GM19238 (cell line): Measurements from ENCODE around the gene PRPF18.

ENCODE experiments used
- DNase-seq: peaks from one replicate; pipeline ENCODE4 v3.0.0; 2011; ENCODE audit warnings: low spot score; ENCODE audit not compliant: insufficient read length

Gene PRPF18

DNA sequence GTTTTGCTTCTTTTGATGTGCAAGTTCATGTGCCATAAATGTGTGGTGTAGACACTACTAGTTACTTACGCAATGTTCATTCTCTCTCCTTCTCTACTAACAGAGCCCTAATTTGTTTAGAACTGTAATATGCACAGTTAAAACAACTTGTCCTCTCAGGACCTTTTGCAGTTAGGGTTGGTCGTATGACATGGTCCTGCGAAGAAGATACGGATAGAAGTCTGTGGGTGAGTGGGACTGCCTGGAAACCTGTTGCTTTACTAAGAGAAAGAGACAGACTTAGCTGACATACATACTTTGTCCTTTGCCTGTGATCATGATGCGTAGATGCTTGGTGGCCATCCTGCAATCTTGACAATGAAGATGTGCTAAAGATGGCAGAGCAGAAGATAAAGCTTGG is 51.1 kb downstream of the PRPF18 start:
- no peak for DNase-seq

GRCh38 chr10:13642293-13642692 is 55.5 kb downstream of the PRPF18 start:
- no peak for DNase-seq

DNA sequence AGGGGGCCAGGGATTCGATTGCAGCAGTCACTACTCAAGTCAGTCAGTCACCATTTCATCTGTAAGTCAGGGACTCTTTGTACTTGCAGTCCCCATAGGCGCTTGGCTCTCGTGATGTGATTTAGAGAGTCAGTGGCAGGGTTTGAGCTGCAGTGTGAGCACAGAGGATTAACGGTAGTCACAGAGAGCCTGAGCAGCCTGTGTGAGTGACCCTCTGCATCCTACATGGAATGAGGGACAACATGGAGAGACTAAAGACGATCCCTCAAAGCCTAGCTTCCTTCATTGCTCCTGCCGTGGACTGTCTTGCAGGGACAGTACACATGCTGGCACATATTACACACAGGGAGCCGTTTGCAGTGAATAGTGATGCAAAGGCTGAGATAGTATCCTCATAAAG is 56.3 kb downstream of the PRPF18 start:
- no peak for DNase-seq

GRCh38 chr10:13644866-13645265 is 58.1 kb downstream of the PRPF18 start:
- no peak for DNase-seq

GRCh38 chr10:13648425-13648824 is 61.7 kb downstream of the PRPF18 start:
- DNase-seq, result no peak

DNA sequence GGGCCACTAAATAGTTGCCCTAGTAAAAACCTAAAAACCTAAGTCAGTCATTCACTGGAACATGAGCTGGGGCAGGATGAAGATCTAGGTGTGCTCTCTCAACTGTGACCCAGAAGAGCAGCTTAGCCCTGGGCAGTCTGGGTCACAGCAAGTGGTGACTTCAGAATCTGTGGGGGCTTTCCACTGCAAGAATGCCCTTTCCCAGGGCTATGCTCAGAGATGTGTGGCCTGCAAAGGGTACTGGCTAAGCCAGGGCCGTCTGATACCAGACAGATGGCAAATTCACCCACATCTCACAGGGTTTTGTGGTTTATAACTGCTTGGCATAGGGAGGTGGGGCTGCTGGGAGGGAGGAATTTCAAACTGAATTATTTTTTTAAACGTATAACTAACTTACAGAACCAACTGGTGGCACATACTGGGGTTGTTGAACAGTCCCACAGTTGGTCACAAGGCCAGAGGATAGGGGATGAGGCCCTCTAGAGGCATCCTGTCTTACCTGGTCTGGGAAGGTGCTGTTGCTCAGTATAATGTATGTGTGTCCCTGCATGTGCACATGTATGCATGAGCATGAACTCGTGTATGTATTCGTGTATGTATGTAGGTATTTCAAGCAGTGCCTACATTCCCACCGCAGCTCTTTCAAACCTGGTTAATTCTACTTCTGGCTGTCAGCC is 63.2 kb downstream of the PRPF18 start:
- no peak for DNase-seq

DNA sequence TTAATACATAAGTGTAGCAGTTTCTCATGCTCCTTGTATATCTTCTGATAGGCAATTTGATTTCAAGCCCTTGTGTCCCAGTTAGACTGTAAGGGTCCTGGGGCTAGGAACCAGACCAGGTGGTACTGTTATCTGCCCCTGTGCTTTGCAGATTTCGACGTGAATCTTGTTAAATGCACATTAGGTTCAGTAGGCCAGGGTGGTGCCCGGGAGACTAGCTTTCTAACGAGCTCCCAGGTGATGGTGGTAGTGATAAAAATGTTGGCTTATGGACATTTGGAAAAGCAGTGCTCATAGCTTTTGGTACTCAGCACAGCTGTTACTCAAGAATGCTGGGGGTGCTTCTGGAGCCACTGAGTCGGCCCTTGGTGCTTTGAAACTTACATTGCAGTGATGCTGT is 64.2 kb downstream of the PRPF18 start:
- DNase-seq, result no peak

DNA sequence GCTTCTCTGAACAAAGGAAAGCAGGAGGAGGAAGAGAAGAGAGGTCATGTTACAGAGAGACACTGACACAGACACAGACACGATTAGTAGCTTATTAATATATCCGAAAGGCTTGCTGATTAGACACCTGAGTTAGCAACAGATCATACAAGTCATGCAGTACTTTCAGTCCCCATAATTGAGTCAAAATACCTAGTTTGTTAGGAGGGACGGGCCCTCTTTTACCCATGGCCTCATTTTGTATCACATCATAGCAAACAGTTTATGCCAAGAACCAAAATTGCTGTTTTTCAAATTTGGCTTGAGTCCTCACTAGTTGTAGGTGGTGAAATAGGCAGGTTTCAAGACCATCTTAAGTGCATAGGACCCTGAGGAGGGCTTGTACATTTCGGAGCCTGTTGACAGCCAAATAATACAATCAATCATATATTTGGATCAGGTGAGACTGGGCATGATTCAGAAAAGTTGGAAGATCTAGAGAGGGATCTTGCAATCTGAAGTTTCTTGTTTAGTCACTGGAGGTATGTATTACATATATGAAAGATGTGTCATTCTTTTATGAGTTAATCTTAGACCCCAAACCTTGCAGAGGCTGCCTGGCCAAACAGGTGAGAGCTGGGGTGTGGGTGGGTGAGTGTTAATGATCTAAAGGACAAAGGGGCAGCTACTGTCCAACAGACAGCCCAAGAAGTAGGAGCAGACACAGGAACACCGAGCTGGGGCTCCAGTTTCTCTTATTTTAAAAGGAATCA is 65.4 kb downstream of the PRPF18 start:
- DNase-seq, result no peak

GRCh38 chr10:13652860-13653259 is 66.1 kb downstream of the PRPF18 start:
- no peak for DNase-seq

GRCh38 chr10:13654118-13654830 is 67.5 kb downstream of the PRPF18 start:
- DNase-seq, result no peak

GRCh38 chr10:13654846-13655245 is 68.1 kb downstream of the PRPF18 start:
- DNase-seq, result no peak

GRCh38 chr10:13656337-13657100 is 69.8 kb downstream of the PRPF18 start:
- no peak for DNase-seq

GRCh38 chr10:13657101-13657680 is 70.4 kb downstream of the PRPF18 start:
- DNase-seq, result no peak

GRCh38 chr10:13658264-13658663 is 71.5 kb downstream of the PRPF18 start:
- DNase-seq, result no peak

DNA sequence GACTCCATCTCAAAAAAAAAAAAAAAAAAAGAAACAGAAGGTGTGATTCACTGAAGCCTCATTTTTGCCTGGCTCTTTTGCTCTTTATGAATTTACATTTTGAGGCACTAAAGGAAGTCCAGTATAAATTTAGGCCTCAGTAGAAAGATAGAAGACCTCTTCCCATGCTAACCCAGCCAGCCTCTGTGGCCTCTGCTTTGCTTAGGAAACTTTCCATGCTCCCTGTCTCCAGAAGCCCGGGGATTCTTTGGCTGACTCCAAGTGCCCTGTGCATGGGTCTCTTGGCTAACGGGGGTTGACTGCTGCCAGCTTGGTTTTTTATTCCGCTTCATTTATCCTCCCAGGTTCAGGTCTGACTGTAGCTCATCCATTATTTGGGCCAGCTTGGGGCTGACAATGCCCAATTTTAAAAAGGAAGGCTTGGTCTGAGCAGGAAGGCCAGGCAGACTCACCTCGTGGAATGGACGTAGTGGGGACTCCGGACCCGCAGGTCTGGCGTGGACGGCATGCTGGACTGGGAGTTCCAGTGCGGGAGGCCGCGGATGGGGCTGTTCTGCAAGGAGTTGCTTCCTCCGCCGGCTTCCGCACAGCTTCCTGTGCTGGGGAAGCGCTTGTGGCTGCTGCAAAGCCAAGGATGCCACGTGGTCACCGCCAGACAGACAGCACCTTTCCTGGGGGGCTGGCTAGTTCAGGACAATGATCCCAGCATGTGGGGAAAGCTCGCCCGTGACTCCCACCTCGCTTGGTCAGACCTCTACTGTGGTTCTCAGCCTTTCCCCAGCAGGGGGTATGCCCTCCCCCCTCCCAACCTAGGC is 72.3 kb downstream of the PRPF18 start:
- peak; percentile 34 for DNase-seq

GRCh38 chr10:13659887-13660550 is 73.3 kb downstream of the PRPF18 start:
- peak; percentile 72 for DNase-seq

DNA sequence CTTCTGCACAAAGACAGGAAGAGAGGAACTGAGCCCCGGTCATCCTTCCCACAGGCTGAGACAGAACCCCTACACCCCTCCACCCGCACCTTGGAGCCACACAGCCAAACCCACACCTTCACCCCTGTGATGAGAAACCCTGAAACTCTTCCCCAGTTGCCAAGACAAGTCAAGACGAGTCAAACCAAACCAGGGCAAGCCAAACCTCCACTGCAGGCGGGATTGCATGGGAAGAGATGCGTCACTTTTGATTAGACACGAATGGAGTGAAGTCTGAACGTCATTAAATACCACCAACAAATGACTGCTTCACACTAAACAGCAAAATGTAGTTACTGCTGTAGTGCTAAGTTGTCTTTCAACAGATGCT is 73.8 kb downstream of the PRPF18 start:
- DNase-seq, result no peak

DNA sequence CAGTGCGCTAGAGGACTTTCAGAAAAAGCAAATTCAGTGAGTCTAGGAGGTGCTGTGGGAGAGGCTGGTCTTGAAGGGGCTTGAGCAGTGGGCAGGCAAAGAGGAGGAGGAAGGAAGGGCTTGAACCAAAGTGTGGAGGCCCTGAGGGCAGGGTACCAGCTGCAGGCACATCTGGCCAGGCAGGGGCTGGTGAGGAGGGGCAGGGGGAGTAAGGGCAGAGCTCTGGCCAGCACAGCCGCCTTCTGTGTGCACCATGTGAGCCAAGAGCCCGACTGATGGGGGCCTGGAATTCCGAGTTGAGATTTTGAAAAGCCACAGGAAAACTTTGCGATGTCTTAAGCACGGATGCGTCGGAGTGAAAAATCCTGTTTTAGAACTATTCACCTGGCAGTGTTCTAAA is 74.5 kb downstream of the PRPF18 start:
- DNase-seq, result no peak

- no peak for DNase-seq
These were observed 78.9 kb downstream of the PRPF18 start for GRCh38 chr10:13665516-13666262.
